Occipital lobe (tissue), 2 donors: ENCODE data around the gene ADH7. TPM values are rescaled to one million over a fixed set of nuclear protein-coding genes. Genes with fewer than 3 reads are reported as not detected.
"Not testable (repeated sequence)": the region's sequence is repeated elsewhere in the genome, so short reads cannot be mapped to it uniquely, and the experiment has no call there.

Source experiments
- DNase-seq: peaks from one replicate; lab custom pipeline; 2025; lab: John Stamatoyannopoulos, UW
- total RNA-seq: library from RNA; depleted of rRNA; stranded (reverse); fragments of >200 nt; gene quantifications from one replicate; pipeline ENCODE4 v1.2.3, GENCODE V29; 2014

The ADH7 gene
- total RNA-seq, 1 donor from 2014 or later: not detected

DNA sequence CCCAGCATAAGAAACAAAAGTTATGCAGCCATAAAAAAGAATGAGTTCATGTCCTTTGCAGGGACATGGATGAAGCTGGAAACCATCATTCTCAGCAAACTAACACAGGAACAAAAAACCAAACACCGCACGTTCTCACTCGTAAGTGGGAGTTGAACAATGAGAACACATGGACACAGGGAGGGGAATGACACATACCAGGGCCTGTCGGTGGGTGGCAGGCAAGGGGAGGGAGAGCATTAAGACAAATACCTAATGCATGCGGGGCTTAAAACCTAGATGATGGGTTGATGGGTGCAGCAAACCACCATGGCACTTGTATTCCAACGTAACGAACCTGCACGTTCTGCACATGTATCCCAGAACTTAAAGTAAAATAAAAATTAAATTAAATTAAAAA, 19.4 kb downstream of the ADH7 start:
- not testable (repeated sequence) for DNase-seq

GRCh38 chr4:99414902-99415301, 20.2 kb downstream of the ADH7 start:
- DNase-seq: not testable (repeated sequence)

DNA sequence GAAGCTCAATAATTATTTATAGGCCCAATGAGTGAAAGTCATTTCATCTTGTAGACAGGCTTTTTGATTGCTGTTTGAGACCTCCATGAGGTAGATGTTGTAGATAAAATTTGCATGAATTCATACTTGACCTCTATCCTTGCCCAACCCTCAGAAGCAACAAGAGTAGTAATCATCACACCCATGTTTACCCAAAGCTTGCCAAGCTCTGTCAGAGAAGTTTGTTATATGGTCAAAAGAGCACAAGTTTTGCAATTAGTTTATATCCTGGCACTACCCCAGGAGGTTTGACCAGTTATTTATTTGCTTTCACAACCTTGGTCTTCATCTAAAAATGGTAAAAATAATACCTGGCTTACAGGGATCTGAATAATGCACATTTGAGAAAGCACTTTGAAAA, 20.7 kb downstream of the ADH7 start:
- DNase-seq: no peak

- no peak for DNase-seq
Observed at GRCh38 chr4:99413140-99413539, 22.0 kb downstream of the ADH7 start.

GRCh38 chr4:99411041-99411440, 24.1 kb downstream of the ADH7 start:
- no peak for DNase-seq

DNA sequence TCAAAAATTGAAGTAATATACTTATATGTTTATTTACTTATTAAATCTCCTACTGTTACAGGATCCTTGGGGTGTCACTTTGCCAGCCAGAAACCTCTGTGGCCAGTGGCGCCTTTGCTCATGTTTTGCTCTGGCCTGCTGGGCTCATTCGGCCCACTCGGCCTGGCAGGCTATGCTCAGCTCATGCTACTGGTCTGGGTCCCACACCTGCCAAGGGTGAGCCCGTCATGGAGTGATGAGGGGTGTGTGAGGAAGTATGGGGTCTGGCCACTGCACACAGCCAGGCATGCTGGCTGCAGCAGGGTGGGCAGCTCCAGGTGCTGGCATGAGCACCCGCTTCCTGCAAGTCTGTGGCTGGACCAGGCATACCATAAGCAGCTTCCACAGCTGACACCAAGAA, 25.1 kb downstream of the ADH7 start:
- no peak for DNase-seq

DNA sequence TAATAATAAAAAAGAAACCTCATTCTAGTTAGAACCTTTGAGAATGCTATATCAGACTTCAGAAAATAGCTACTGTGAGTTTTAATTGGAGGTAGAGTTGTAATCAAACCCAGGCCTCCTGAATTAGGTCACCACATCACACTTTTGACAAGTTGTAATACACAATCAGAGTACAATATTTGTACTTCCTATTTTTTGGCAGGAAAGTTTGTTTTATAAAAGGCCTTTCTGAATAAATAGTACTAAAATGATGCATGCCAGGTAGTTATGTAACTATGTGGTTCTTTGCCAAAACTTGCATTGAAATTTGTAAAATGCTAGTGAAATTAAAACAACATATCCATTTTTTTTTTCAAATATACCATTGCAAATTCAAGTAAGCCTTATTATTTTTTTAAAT, 26.8 kb downstream of the ADH7 start:
- no peak for DNase-seq

GRCh38 chr4:99405433-99406115, 29.6 kb downstream of the ADH7 start:
- no peak for DNase-seq

- DNase-seq: no peak
Observed at GRCh38 chr4:99404595-99405287, 30.4 kb downstream of the ADH7 start.

DNA sequence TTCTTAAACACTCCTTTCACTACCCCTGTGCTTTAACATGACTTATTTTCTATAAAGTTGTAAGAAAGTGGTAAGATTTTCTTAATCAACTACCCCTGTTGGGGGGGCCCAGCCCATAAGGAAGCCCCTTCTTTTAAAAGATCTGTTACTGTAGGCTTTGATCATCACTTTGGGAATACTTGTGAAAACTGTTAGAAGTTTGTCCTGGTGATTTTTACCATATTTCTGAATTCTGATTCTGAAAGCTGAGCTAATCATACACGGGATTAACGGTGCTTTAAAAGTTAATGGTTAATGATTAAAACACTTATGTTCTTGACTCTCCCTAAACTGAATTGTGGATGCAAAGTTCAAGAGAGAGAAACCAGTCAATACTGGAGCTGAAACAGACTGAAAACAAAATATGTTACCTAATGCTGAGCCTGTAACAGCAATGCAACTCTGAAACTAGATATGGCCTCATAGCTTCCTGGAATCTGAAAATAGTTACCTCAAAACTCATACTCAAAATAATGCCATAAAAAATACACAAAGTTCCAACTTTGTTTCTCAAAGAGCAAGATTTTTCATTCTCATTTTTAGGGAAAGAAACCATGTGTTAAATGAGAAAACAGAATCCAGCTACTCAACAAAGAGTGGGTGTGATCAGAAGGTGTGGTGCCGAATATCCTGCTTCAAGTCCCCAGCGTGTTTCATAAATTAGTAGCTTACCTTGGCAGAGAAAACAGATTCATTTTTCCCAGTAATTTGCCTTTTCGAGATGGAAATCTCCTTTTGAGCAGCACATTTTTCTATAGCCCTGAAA, 31.6 kb downstream of the ADH7 start:
- no peak for DNase-seq

- DNase-seq: no peak
Observed at GRCh38 chr4:99402765-99403164, 32.4 kb downstream of the ADH7 start.

GRCh38 chr4:99400831-99401230, 34.3 kb downstream of the ADH7 start:
- DNase-seq: no peak

DNA sequence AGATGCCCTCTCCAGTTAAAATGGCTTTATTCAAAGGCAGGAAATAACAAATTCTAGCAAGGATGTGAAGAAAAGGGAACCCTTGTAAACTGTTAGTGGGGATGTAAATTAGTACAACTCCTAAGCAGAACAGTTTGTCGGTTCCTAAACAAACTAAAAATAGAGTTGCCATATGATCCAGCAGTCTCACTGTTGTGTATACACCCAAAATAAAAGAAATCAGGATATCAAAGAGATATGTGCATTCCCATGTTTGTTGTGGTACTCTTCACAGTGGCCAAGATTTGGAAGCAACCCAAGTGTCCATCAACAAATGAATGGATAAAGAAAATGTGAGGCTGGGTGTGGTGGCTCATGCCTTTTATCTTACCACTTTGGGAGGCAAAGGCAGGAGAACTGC, 36.1 kb downstream of the ADH7 start:
- DNase-seq: no peak

GRCh38 chr4:99395595-99396364, 39.4 kb downstream of the ADH7 start:
- DNase-seq: no peak

- DNase-seq: no peak
Observed at GRCh38 chr4:99394896-99395295, 40.2 kb downstream of the ADH7 start.

GRCh38 chr4:99390055-99390454, 45.1 kb downstream of the ADH7 start:
- DNase-seq: no peak

GRCh38 chr4:99389606-99390005, 45.5 kb downstream of the ADH7 start:
- no peak for DNase-seq

DNA sequence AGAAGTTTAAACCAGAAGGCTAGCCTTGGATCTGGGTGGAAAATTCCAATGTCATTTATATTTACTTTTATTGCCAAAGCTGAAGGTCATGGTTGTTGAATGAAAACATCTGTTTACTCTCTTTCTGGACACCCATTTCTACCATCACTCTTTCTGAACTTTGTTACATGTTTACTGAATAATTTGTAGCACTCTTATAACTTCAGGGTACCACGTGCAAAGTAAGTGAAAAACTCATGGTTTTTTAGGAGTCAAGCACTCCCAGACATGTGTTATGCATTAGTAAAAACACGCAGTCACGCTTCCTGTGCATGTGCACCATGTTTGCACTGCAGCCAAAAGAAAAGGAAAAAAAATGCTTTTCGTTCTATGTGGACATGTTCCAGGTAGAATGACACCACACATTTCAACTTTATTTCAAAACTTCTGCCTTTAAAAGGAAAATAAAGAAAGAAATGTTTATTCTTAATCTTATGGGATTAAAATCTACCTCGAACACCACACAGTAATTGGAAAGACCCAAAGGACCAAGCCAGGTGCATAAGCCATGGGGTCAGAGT, 51.2 kb downstream of the ADH7 start:
- no peak for DNase-seq

- no peak for DNase-seq
Observed at GRCh38 chr4:99383399-99383798, 51.7 kb downstream of the ADH7 start.

DNA sequence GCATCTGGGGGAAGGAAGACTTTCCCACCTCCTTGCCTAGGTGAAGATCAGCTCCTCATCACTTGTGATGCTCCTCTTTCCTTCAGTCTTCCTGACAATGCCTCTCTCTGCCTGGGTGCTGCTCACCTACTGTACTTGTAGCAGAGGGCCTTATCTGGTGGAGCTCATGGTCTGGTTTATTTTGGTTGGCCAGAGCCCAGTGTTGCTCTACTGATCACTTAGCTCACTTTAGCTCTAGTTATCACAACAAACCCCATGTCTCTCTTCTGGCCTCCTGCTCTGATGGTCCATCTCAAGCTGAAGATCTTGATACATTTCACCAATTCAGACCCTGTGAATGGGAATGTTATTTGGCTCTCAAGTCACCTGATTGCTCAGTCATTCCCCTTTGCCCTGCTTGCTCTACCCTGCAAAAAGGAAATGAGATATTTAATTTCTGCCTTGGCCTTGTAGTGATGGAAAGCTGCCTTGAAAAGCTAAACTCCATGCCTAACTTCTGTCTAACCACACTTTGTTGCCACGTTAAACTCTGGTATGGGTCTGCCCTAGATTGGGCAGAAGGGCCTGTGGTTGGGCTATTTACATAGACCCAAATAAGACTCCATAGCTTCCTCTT, 52.3 kb downstream of the ADH7 start:
- DNase-seq: no peak

DNA sequence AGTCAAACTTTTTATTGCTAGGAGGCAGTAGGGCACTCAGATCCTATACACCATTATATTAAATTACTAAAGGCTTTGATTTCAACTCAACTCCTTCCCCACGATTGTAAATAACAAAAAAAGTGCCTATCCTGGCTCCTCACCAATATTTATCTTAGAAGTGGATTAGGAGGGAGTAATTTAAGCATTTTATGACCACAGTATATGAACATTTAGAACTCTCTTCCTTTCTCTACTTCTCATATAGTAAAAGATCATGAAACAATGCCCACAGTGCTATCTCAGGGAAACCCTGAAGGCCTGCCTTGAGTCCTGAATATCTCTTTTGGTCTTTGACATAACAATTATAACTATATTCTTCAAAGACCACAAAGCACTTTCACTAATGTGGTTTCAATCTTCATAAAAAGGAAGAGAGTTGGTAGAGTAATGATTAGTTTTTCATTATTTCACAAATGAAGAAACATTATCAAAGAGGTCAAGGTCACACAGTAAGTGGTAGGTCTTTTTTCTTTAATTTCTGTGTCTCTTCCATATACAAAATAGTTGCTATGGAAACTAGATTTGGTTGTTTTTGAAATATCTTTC, 53.5 kb downstream of the ADH7 start:
- no peak for DNase-seq
